GM18507 (cell line): ENCODE results near the gene PRPF6.

ENCODE experiments used
- DNase-seq: peaks from one replicate; pipeline ENCODE4 v3.0.0; 2011; ENCODE audit warnings: low read depth; ENCODE audit not compliant: insufficient read length; ENCODE audit errors: extremely low spot score
- FAIRE-seq: peaks from 2 replicates; lab custom pipeline; 2011; peaks lifted over from hg19 to GRCh38; lab: Jason Lieb, UNC

The PRPF6 gene

DNA sequence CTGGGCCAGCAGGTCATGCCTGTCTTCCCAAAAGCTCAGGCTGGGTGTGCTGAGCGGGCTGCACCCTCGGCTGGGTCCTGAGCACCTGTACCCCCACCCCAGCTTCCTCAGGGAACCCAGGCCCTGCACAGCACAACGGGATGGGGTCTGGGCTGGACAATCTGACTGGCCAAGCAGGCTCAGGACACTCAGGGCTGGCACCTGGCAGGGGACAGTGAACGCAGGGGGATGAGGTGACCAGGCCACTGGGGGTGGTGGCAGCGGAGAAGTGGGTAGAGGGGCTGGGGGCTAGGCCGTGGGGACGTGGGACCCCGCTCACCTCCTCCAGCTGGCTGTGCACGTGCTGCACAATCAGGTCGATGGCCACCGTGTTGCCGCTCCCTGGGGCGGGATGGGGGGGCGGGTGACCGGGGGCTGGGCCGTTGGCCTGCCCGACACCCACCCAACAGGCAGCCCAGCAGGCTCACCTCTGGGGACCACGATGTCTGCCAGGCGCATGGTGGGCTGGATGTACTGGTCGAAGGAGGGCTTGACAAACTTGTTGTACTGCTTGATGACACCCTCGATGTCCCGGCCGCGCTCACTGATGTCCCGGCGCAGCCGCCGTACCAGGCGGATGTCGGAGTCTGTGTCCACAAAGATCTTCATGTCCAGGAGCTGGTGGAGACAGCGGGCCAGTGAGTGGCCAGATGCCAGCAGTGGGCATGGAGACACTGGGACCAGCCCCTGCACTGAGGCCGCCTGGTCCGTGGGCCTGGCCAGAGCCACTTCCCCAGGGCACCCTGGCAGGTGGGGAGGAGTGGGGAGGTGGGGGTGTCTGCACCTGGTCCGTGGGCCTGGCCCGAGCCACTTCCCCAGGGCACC is 36.6 kb upstream of the PRPF6 start:
- DNase-seq, result no peak
- no peak for FAIRE-seq

DNA sequence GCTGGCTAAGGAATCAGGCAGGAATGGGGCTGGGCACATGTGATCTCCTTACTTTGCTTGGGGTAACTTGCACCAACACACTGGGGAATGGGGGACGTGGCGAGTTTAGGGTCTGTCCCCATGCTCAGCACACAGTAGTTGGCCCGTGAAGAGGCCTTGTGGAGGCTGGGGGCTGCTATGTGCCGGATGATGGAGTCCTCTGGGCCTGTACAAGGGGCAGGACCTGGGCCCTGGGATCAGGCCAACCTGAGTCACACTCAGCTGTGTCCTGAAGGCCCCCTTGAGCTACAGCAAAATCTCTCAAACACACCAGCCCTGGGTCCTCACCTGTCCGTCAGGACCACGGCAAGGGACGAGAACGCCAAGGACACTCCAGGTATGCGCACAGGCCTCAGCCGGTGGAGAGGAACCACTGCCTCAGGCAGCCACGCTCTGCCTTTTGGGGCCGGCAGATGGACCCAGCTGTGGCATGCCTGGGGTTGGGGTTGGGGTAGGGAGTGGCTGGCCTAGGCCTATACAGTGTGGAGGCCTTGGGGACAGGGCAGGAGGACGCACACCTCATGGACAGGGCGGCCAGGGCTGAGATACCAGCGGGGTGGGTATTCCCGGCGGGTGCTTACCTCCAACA is 35.8 kb upstream of the PRPF6 start:
- FAIRE-seq (no peak), DNase-seq (no peak)

DNA sequence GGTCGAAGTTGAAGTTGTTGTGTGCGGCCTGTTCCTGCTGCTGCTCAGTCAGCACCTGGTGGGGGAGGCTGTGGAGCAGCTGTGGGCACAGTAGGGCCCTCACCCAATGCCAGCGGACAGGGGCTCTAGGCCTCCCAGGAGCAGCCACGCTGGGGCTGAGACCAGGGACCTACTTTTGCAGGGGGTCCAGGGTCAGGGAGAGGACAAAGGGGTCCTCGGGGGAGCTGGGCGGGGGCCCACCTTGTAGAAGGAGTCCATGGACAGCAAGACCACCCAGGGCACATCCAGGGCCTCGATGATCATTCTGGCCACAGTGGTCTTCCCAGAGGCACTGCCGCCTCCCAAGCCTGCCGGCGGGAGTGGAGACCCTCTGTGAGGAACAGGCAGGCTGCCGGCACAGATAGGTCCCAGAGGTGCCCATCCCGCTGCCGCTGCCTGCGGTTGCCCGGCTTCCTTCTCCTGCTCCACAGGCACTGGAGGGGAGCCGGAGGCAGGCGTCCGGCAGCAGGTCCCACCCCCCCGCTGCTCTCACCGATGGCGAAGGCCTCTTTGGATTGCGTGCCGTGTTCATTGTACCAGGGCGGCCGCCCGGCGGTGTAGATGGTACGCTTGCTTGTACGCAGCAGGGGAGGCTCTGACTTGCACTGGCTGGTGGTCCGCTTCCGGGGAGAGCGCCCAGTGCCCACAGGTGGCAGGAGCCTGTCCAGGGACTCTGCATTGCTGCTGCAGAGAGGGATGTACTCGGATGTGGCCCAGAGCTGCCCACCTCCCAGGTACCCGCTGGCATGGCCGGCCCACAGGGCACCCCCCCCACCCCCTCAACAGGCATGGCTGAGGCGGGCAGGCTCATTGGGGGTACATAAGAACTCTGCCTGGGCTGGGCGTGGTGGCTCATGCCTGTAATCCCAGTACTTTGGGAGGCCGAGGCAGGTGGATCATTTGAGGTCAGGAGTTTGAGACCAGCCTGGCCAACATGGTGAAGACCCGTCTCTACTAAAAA is 34.7 kb upstream of the PRPF6 start:
- no peak for DNase-seq
- no peak for FAIRE-seq

DNA sequence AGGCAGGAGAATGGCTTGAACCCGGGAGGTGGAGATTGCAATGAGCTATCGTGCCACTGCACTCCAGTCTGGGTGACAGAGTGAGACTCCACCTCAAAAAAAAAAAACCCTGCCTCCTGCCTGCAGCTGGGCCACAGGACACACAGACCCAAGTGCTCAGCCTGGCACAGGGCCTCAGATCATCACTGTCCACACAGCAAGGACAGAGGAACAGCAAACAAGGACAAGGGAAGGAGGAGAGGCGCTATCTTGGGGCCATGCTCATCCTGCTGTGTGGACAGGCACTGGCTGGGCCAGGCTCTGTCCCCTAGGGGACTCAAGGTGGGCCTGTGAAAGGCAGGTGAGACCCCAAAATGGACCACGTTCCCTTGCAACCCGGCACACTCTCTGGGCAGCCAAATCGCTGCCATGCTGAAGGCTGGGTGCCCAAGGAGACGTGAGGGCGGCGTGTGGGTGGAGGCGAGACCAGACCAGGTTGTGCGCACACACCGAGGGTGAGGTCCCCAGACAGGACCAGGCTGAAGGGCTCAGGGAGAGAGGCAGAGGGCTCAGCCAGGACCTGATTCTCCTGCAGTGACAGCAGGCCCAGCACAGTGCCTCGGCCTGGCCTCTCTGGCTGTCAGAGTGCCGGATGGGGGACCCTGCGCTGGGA is 33.8 kb upstream of the PRPF6 start:
- FAIRE-seq (no peak), DNase-seq (no peak)

DNA sequence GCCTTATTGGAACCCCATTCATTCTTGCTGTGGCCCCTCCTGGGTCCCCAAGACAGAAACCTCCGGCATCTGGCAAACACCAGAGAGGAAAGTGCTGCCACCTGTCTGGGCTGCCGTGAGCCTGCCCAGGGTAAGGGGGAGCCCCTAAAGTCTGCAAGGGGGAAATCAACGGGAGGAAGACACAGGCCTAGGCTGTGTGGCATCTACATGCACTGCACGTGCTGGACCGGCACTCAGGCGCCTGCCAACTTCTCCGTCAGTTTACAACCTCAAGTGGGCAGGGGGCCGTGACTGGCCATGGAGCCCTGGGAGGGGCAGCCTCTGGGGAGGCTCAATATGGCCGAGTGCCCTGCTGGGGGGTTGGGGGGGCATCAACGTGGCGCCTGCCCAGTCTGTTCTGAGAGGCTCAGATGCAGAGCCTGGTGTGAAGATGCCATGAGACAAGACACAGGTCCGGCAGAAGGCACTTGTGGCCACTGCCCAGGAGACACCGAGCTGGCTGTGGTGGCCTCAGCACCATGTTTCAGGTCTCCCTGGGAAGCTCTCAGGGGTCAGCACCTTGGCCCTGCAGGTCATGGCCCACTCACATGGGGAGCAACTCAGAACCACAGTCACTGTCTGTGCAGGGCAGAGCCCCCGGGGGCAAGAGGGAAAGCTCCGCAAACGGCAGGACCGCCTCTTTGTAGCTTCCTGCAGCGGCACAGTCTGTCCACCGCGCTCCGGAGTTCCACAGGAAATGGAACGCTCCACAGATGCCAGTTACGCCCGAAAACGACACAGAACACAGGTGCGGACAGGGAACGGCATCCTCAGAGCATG is 33.1 kb upstream of the PRPF6 start:
- DNase-seq (no peak), FAIRE-seq (no peak)

DNA sequence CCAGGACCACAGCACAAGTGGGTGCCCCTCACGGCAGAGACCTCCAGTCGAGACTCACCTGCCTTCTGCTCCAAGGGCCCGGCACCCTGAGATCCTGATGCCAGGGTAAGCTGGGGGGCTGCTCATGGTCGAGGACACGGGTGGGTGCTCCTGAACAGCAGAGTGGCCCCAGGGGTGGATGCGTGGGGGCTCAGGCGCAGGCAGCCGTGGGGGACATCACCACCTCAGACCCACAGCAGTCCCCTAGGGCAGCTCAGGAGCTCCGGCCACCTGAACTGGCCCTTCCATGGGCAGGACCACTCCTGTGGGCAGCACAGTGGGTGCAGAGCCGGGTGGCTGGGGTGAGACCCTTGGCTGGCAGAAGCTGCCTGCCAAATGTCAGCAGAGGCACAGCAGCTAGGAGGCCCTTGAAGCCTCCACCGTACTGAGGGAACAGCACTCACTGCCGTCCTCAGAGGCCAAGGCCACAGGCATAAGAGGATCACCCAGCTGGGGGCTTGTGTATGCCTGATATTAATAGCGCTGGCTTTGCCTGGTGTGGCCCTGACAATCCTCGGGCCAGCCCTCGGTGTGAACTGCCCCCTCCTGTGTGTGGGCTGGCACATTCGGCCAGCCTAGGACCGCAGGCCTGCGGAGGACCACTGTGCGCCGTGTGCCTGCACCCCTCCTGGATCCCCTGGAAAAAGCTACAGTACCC is 30.1 kb upstream of the PRPF6 start:
- DNase-seq (no peak), FAIRE-seq (no peak)

DNA sequence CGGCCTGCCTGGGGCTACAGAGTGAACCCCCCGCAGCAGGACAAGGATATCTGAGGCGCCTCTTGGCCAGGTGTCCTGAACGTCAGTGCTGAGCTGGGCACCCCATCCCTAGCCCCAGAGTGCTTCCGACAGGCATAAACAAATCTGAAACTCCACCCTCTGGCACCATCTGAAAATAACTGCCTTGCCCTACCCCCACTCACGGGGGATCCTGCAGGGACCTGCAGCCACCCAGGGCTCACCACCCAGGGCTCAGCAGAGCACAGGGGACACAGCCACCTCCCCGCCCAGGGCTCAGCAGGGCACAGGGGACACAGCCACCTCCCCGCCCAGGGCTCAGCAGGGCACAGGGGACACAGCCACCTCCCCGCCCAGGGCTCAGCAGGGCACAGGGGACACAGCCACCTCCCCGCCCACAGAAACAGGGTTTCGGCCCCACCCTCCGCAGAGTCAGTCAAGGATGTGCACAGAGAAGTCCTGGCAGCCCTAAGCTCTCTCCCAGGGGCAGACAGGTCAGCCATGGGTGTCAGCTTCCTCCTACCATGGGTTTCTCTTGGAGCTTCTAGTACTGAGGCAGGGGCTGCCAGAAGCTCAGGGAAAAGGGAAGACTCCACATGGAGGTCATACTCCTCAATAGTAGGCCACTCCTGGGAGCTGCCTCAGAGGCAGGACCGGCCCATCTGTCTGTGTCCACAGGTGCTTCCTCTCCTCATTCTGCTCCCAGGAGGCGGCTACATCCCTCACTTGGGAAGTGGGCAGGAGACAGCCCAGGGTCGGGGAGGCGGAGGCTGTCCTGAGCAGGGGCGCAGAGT is 29.3 kb upstream of the PRPF6 start:
- FAIRE-seq, result no peak
- DNase-seq, result no peak

DNA sequence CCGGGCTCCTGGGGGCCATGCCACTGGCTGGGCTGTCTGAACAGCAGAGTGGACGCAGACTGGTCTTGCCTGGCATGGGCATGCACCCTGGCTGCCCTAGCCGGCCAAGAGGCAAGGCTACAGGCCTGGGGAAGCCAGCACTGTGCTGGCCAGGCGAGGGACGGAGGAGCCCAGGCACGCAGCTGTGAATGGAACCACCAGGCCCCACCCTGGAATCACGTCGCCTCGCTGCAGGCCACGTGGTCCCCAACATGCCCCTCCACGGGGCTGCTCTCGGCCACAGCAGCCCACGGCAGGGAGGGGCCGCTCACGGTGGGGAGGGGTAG is 28.8 kb upstream of the PRPF6 start:
- DNase-seq (no peak), FAIRE-seq (no peak)

DNA sequence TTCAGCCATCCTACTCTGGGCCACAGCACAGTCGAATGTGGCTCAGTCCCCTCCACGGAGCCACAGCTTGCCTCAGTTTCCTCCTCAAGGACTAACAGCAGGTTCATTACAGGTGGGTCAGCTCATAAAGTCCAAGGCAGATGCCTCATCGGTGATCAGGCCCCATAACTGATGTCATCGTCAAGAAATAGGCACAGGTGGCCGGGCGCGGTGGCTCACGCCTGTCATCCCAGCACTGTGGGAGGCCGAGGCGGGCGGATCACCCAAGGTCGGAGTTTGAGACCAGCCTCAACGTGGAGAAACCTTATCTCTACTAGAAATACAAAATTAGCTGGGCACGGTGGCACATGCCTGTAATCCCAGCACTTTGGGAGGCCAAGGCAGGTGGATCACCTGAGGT is 28.2 kb upstream of the PRPF6 start:
- no peak for DNase-seq

DNA sequence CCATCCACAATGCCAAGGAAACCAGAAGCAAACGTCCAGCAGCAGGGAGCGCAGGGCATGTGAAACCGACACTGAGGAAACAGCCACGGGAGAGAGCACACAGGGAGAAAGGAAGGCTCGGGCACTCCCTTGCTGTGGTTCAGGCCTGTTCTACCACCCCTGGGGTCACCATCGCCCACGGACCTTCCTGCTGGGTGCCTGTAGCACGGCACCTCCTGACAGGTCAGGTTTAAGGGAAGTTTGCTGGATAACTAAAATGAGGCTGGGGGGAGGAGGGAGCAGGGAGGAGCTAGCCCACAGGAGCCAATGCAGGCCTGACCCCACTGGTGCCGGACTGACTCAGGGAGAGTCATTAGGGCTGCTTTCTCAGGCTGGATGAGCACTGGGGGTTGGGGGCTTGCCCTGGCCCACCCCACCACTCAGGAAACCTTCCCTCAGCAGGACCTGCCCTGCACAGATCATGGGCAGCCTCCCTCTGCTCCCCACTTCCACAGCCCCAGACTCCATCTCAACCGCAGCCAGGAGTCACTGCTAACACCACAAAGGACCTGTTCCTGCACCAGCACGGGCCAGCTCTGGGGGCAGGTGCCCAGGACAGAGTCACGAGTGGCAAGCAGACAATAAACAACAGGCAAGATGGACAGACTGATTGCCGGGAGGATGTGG is 27.0 kb upstream of the PRPF6 start:
- FAIRE-seq (no peak), DNase-seq (no peak)

More for the DNA sequence above, 28.2 kb upstream of the PRPF6 start:
- FAIRE-seq, result no peak

DNA sequence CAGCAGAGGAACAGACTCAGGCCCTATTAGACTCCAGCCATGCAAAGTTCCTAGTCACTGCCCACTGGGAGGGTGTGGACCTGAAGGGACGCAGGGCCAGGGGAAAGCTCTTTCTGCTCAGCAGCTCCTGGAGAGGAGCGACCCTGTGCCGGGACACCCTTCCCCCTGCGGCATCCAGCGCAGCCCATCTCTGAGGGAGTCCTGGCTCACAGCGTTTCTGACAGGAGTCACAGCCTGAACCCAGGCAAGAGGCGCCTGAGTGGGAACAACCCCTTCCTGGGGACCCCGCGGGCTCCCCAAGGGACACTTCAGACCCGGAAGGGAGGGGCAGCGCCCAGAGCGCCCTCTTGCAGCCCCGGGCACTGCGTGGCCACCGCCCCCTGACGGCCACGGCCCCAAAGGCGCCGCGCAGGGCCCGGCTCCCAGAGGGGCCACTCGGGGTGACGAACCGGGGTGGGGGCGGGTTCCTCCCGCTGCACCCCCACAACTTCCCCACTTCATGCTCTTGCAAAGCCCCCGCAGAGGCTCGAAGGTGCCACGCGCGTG is 25.6 kb upstream of the PRPF6 start:
- DNase-seq, result no peak

DNA sequence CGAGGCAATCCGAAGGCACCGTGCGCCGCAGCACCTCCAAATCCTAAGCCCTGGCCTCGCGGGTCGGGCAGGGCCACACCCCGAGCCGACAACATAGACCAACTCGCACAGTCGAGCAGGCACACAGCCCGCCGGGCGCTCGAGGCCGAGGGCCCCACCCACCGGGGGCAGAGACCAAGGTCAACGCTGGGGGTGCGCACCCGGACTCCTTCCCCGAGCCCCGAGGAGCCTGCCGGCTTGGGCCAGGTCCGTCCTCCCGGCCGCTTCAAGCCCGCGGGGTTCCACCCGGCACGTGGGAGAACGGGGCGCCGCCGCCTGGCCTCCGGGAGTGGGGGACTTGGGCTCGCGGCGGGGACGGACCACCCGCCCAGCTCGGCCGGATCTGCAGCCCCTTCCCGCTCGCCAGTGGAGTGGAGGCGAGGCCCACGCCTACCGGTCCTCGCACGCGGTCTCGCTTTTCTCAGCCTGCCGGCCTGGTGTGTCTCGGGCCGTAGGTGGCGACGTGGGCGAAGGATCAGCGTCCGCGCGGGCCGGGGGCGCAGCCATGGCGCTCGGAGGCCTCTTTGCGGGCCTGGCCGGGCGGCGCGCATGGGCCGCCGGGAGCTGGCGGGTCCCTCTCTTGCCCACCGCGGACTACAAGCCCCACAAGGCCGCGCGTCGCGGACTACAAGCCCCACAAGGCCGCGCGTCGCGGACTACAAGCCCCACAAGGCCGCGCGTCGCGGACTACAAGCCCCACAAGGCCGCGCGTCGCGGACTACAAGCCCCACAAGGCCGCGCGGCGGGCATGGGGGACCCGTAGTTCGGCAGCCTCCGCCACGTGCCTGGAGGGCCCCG is 24.9 kb upstream of the PRPF6 start, which contains the start of gene UCKL1:
Gene UCKL1, minus strand, starts transcription at position 590 of the 837 bp plus-strand sequence. Its CDS starts 44 bp downstream, at position 546.
- FAIRE-seq (peak; percentile 65), DNase-seq (peak; percentile 85)

More for the DNA sequence above, 25.6 kb upstream of the PRPF6 start:
- FAIRE-seq, result no peak

DNA sequence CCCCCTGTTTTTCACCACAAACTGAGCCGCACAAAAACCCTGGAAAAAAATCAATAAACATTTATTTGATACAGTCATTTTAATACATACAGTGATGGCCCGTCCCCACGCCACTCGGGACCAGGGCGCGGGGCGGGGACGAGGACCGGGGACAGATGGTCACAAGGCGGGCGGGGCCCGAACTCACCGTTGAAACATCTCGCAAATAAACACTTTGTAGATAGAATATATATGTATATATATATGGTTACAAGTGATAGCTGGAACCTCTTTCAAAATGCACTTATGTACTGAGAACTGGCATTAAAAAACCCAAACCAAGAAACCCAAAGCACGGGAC is 24.3 kb upstream of the PRPF6 start:
- FAIRE-seq, result no peak
- no peak for DNase-seq

DNA sequence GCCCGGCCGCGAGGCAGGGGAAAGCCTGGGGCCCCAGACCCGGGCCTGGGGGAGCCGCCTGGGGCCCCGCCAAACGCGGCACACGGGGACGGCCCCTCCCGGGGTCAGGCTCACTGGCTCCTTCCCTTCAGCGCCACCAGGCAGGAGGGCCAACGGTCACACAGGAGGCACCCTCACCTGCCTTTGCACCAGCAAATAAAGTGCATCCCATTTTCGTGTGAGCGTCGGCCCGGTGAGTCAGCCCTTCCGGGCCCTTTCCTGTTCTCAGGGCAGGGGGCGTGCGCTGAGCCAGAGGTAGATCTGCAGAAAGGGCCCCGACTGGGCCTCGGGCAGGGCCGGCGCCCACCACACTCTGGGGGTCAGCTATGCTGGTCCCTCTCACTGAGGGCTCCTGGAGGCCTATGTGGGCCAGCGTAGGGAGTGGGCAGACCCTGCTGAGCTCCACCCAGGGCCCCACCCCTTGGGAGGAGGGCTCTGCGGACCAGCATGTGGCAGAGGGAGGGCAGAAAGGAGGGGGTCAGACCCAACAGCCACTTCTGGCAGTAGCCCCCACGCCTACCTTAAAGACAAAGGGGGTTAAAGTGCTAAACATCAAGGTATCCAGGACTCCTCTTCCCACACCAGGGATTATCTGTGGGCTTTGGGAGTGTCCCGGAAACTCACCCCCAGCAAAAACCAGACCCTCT is 23.8 kb upstream of the PRPF6 start:
- DNase-seq (no peak), FAIRE-seq (no peak)

DNA sequence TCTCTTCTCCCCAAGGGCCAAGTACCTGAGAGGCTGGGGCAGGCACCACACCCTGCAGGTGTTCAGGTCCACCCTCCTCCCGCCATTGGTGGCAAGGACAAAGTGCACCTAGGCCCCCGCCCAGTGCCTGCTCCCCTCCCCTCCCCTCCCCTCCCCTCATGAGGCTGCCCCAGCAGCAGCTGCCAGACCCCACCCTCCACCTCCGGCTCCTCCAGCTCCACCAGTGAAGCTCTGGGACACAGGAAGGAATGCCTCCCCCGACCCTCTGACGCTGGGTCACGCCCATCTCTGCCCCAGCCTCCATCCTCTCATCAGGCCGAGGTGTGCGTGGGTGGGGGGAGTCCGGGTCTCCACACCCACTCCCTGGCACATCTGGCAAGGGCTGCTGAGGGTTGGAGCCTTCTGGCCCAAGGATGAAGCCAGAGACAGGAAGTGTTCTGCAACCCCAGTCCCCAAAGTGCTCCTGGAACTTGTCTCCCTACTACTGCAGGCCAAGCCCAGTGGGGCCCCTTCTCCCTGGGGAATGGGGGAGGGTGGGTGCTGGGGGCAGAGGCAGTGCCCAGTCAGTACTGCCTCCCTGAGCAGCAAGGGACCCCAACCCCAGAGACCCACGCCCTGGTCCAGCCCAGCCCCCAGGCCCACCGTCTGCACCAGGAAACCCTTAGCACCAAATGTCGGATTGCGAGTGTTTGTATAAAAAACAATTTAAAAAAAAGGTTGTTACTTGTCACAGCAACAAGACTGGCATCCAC is 23.1 kb upstream of the PRPF6 start:
- FAIRE-seq (no peak), DNase-seq (no peak)
